Right renal cortex interstitium (tissue), 3 donors: ENCODE measurements around the gene IZUMO1. TPM values are rescaled to one million over a fixed set of nuclear protein-coding genes. Genes with fewer than 3 reads are reported as not detected.
A peak's percentile ranks its signal among the peaks of the same experiment; 100 is the strongest.
"Not testable (repeated sequence)": the region's sequence is repeated elsewhere in the genome, so short reads cannot be mapped to it uniquely, and the experiment has no call there.

ENCODE experiments used
- DNase-seq, 3 donors: peaks; one replicate each; pipeline ENCODE4 v3.0.0-alpha.2; 2013; ENCODE audit warnings: low read depth in 3 of 3, low spot score in 2 of 3
- polyA plus RNA-seq, 3 donors: library from polyadenylated mRNA; unstranded; fragments of 120-200 nt; gene quantifications; one replicate each; pipeline ENCODE4 v1.2.1, GENCODE V29; 2013; ENCODE audit not compliant: insufficient read length in 3 of 3

IZUMO1 gene
- polyA plus RNA-seq, 3 donors, result 0.18 to 0.40 TPM; not detected in 1

DNA sequence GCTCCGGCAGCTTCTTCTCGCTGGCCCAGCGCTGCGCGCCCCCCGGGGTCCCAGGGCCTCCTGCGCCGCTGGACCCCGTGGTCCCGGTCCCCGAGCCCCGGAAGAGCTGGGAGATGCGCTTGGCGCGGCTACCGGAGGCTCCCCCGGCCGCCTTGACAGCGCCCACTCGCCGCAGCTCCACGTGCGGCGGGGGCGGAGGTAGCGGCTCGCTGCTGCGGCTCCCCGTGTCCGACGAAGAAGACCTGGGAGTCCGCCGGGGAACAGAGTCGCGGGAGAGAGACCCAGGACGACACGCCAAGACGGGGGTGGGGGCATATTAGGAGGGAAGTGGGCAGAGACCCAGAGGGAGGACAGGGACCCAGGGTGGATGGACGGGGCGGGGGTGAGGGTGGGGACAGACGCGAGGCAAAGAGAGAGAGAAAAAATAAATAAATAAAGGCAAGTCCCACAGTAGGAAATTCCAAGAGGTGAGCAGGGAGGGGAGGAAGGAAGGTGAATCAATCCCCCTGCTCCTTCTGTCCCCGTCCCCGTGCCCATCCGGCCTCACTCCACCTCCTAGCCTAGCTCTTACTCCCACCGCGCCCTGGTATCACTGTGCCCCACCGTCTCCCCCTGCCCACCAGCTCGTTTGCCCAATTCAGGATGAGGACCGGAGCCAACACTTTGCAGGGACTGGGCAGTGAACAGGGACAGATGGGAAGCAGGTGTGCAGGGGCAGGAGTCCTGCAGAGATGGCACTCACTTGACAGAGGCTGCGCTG lies 7.1 kb downstream of the IZUMO1 start:
- no peak for DNase-seq

DNA sequence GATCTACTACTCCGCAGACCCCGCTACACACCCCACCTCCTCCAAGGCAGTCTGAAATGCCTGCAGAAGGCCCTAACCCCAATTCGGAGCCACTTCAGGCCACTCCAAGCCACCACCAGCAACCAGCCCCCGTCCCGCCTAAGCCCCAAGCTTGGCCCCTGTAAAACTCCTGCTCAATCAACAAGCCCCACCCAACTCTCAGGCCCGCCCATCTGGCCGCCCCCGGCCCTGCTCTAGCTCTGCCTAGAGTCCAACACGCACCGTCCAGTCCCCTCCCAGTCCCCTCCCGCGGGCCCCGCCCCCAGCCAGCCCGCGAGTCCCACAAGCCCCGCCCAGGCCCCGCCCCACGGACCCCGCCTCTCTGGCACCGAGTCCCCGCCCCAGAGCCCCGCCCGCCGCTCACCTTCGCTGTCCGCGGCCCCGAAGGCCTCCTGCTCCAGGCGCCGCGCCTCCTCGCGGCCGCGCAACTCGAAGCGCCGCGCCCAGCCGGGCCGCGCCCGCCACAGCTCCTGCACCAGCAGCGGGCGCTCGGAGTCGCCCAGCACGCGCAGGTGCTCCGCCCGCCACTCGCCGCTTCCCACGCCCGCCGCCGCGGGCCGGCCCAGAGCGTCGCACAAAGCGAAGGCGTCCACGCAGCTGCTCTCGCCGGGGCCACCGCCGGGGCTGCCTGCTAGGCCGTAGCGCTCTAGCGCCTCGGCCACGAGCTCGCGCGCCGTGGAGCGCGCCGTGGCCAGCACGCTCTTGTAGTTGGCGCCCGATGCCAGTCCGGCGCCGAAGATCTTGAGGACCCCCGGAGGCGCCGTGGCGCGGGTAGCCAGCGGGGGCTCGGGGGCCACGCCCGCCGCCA lies 7.9 kb downstream of the IZUMO1 start:
- no peak for DNase-seq

DNA sequence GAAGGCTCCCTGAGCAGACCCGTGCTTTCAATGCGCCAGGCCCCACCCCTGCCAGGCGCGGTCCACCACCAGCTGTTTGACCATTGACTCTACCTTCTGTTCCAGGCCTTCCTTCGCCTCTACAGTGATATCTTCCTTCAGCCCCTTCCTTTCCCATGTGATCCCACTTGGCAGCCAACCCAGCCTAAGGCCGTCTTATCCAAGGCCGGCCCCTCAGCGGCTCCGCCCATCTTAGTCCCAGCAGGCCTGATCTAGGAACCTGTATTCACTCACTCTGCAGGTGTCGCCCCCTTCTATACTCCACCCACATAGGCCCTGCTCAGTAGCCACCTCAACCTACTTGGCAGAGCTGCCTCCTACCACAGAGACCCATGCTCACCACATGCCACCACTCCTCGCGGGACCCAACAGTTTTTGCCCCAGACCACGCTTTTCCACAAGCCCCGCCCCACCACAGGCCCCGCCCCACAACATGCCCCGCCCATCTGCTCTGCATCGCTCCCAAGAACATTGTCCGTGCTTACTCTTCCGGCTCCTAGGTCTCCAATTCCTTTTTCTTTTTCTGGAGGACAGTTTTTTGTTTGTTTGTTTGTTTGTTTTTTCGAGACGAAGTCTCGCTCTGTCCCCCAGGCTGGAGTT lies 9.2 kb downstream of the IZUMO1 start:
- DNase-seq, result no peak

GRCh38 chr19:48735031-48735615 lies 11.6 kb downstream of the IZUMO1 start:
- DNase-seq, result no peak

DNA sequence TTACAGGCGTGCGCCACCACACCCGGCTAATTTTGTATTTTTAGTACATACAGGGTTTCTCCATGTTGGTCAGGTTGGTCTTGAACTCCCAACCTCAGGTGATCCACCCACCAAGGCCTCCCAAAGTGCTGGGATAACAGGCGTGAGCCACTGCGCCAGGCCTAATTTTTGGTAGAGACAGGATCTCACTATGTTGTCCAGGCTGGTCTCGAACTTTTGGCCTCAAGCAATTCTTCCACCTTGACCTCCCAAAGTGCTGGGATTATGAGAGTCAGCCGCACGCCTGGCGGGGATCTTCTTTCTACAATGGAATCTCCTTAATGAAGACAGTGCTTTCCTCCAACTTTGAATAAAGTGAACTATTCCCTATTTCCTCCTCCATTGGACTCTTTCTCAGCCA lies 12.1 kb downstream of the IZUMO1 start:
- no peak for DNase-seq

DNA sequence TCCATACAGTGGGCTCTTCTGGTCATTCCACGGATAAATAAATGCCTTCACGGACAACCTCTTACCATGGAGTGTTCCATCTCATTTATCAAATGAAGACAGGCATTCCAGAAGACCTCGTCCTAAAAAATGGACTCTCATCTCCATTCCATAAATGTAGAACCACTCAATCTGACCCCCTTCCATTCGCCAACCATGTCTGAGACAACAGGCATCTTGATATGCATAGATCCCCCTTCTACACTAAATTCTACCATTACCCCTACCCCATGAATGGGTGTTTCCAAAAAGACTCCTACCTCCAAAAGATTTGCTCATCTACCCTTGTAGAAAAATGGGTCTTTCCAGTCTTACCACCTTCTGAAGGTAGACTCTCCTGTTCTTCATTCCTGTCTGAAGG lies 15.3 kb downstream of the IZUMO1 start:
- no peak for DNase-seq

GRCh38 chr19:48728911-48729664 lies 17.6 kb downstream of the IZUMO1 start:
- DNase-seq, result no peak

GRCh38 chr19:48726556-48726955 lies 20.2 kb downstream of the IZUMO1 start:
- DNase-seq, result no peak

DNA sequence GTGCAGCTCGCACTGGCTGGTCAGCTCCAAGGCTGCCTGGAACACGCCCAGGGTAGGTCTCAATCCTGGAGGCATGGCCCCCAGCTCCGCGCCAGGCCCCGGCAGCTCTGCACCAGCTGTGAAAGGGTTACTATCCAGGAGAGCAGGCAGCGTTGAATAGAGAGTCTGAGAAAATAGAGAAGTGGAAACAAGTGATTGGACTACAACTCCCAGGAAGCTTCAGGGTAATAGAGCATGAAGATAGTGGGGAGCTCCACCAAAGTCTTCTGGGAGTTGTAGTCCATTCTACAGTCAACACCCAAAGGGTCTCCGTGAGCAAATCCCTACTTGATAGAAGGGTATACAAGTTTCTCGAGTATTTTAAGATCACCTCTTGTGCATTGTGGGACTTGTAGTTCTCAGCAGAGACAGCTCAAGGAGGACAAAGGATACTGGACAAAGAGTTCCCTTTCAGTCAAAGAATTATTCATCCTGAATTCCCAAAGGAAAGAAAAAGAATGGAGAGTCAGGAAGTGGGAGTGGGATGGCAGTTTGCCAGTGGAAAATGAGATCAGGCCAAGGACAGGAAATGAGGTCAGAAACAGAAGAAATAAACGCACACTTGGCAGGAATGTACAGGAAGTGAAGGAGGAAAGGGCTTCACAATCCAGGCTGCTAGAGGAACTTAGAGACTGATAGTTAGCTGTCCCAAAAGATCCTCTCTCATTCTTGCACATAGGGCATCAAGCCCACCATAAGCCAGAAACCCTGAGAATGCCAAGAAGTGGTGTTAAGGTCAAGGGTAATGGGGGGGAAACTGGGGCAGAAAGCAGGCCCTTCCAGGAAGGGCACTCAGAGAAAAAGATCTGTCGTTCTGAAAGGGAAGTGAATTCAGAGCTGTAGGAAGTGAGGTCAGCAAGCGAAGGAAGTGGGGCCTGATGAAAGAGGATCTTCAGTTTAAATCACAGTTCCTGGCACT lies 21.6 kb downstream of the IZUMO1 start:
- DNase-seq, result peak in 2 of 3 donors; percentile 85 to 90

DNA sequence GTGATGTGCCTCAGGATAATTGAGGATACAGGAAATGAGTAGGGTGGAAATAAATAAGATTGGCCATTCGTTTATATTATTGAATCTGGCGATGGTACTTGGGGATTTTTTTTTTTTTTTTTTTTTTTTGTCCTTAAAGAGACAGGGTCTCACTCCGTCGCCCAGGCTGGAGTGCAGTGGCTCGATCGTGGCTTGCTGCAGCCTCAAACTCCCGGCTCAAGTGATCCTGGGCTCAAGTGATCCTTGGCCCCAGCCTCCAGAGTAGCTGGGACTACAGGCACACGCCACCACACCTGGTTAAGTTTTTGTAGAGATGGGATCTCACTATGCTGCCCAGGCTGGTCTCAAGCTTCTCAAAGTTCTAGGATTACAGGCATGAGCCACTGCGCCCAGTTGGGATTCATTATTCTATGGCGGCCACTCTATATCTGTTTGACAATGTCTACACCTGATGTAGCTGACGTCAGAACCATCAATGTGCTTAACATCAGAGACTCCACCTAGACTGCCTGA lies 24.5 kb downstream of the IZUMO1 start:
- no peak for DNase-seq

GRCh38 chr19:48720613-48721296 lies 26.0 kb downstream of the IZUMO1 start:
- DNase-seq, result peak; percentile 98 to 99 (median 99)

GRCh38 chr19:48720251-48720612 lies 26.5 kb downstream of the IZUMO1 start:
- no peak for DNase-seq

- no peak for DNase-seq
Measured at GRCh38 chr19:48719263-48720171, 27.2 kb downstream of the IZUMO1 start, which contains the start of gene MAMSTR. Gene MAMSTR (minus strand): TSS chr19:48719725. CDS start chr19:48719031, 694 bp downstream.

GRCh38 chr19:48718711-48719231 lies 27.9 kb downstream of the IZUMO1 start:
- DNase-seq, result no peak

DNA sequence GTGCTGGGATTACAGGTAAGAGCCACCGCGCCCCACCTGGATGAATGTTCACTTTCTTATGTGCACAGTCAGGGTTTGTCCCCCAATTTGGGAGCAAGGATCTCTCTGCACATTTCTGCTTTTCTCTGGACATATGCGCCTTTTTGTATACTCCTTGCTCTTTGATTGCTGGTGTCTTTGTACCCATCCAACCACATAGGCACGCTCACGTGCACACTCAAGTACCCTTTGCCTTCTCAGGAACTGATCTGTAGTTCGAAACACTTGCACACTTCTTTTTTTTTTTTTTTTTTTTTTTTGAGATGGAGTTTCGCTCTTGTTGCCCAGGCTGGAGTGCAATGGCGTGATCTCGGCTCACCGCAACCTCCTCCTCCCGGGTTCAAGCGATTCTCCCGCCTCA lies 28.6 kb downstream of the IZUMO1 start:
- not testable (repeated sequence) for DNase-seq

DNA sequence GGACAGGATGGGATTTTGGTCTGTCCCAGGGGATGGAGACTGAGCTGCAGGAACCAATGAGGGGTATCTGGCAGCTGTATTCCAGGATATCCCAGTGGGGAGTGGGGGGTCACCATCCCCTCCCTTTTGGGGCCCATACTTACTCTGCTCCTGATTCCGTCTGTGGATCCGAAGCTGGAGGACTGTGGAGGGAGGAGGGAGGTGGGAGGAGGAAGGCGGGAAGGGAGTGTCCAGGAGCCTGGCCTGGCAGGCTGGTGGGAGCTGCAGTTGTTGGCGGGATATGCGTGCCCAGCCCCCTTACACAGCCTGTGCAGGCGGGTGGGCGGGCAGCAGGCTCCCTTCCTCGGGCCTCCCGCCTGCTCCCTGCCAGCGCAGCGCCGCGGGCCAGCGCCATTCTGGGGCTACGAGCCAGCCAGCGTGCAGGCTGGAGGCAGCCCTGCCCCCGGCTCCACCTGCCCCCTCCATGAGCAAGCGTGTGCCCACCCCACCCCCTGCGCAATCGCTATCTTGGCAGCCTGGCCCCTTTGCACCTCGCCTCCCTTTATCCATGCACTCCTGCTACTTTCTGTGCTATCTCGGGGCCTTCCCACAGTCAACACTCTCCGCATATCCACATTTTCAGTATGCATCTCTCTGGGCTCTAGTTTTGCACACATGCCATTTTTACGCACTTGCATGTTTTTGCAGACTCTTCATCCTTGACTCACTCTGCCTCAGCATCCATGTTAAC lies 30.0 kb downstream of the IZUMO1 start:
- no peak for DNase-seq
